Panc1 (cell line): Measurements from ENCODE around the gene WT1. TPM values are rescaled to one million over a fixed set of nuclear protein-coding genes. Genes with fewer than 3 reads are reported as not detected.

ENCODE experiments used
- ATAC-seq: fragments of 200-7000 bp; cut with Tn5 transposase; 2 replicates; pipeline ENCODE4 v1.9.1; 2020; ENCODE audit warnings: mild to moderate bottlenecking, moderate library complexity
- BruUV-seq: library from RNA; stranded (reverse); fragments of 400-500 nt; replicated peaks from 2 replicates; lab custom pipeline; 2021; lab: Mats Ljungman, UMichigan
- CTCF ChIA-PET: fragments of 300-600 bp; sonication (Branson Sonifier 250); formaldehyde crosslinking; loops from one replicate; lab custom pipeline; 2022; ENCODE audit warnings: antibody characterized with exemption; lab: Charles Lee
- POLR2A ChIA-PET: fragments of 300-600 bp; sonication (Branson Sonifier 250); formaldehyde crosslinking; loops from one replicate; lab custom pipeline; 2022; ENCODE audit warnings: antibody characterized with exemption; lab: Charles Lee
- DNase-seq: peaks from one replicate; pipeline ENCODE4 v3.0.0-alpha.2; 2010; ENCODE audit warnings: low read depth, low spot score
- H3K27ac ChIP-seq: 2 replicates; pipeline ENCODE4 v1.5.1; 2011; ENCODE audit warnings: mild to moderate bottlenecking, low read length, inconsistent platforms
- H3K27me3 ChIP-seq: fragments of 200-500 bp; sonication (Bioruptor generic); 2 replicates; pipeline ENCODE4 v1.6.0; 2014; ENCODE audit warnings: low read length, inconsistent platforms; ENCODE audit not compliant: control insufficient read depth, insufficient read depth
- H3K36me3 ChIP-seq: fragments of 200-500 bp; sonication (Bioruptor generic); 2 replicates; pipeline ENCODE4 v1.5.1; 2014; ENCODE audit warnings: inconsistent platforms, mild to moderate bottlenecking, low read length, moderate library complexity; ENCODE audit not compliant: control insufficient read depth, insufficient read depth
- H3K4me1 ChIP-seq: 2 replicates; pipeline ENCODE4 v1.5.1; 2011; ENCODE audit warnings: inconsistent platforms, mild to moderate bottlenecking, low read length, moderate library complexity; ENCODE audit not compliant: control insufficient read depth, insufficient read depth
- H3K4me3 ChIP-seq, 2 experiments: 2 replicates each; pipeline ENCODE4 v1.5.1; 2011 to 2012; ENCODE audit warnings: low read depth in 2 of 2, low read length in 2 of 2, mild to moderate bottlenecking in 2 of 2, inconsistent platforms in 1 of 2, moderate library complexity in 1 of 2
- H3K9me3 ChIP-seq: fragments of 200-500 bp; sonication (Bioruptor generic); 2 replicates; pipeline ENCODE4 v1.5.1; 2014; ENCODE audit warnings: low read depth, mild to moderate bottlenecking, inconsistent platforms, low read length, moderate library complexity; ENCODE audit not compliant: control insufficient read depth, insufficient read depth
- CTCF ChIP-seq: fragments of 450-650 bp; IDR thresholded peaks from 2 replicates; pipeline ENCODE4 v1.5.1; 2017; ENCODE audit warnings: mild to moderate bottlenecking
- POLR2AphosphoS5 ChIP-seq: IDR thresholded peaks from 2 replicates; pipeline ENCODE4 v1.6.1; 2012; ENCODE audit warnings: mild to moderate bottlenecking, low read depth, low read length, moderate library complexity
- REST ChIP-seq, 2 experiments: IDR thresholded peaks; 2 replicates each; pipeline ENCODE4 v1.6.1; 2011 to 2012; ENCODE audit warnings: low read depth in 2 of 2, control low read depth in 1 of 2, low read length in 1 of 2, mild to moderate bottlenecking in 1 of 2, moderate library complexity in 1 of 2; ENCODE audit not compliant: insufficient read depth in 1 of 2
- SIN3A ChIP-seq: IDR thresholded peaks from 2 replicates; pipeline ENCODE4 v1.6.1; 2012; ENCODE audit warnings: low read depth, mild to moderate bottlenecking, low read length, moderate library complexity, borderline replicate concordance; ENCODE audit not compliant: insufficient read depth
- TCF7L2 ChIP-seq: IDR thresholded peaks from 2 replicates; pipeline ENCODE4 v1.6.1; 2011; ENCODE audit warnings: mild to moderate bottlenecking, low read depth, low read length, inconsistent platforms
- in situ Hi-C: cut with HindIII; loops from 2 replicates; pipeline ENCODE4 v1.10.0; 2016; ENCODE audit warnings: low sequenced_read_pairs, low pct_unique_long_range_greater_than_20kb
- intact Hi-C: fragments of 100-400 bp; cut with micrococcal nuclease; formaldehyde crosslinking; loops from one replicate; pipeline ENCODE4 v1.10.0; 2022; ENCODE audit not compliant: unreplicated experiment
- total RNA-seq: library from RNA; stranded (reverse); gene quantifications from one replicate; pipeline ENCODE4 v1.2.1, GENCODE V29; 2021; ENCODE audit not compliant: unreplicated experiment

WT1 gene
- total RNA-seq, 1 experiment from 2014 or later: 15.9 TPM

GRCh38 chr11:32440916-32441315, 5.6 kb upstream of the WT1 start:
- intact Hi-C loops: no loop called here
- BruUV-seq: no TSS peak
- H3K36me3 ChIP-seq: no peaks in the 10 kb centered on the region
- no peaks in the 10 kb centered on the region for H3K27me3 ChIP-seq
- no peaks in the 10 kb centered on the region for H3K9me3 ChIP-seq
- POLR2A ChIA-PET: no interaction called here
- ATAC-seq (no peak), DNase-seq (no peak)
- in situ Hi-C loops: no loop called here
- no peak overlapping the region for H3K27ac ChIP-seq
- CTCF ChIA-PET: no interaction called here
- H3K4me1 ChIP-seq: no peaks in the 10 kb centered on the region; the same call in 1 of the 2 replicates
- no peak for TF ChIP-seq REST (IDR thresholded peaks at IDR 0.05; ENCODE audit: insufficient read depth in 1 of 2, low read depth in 2 of 2, low read length in 1 of 2)
- no peak for TF ChIP-seq POLR2AphosphoS5
- no peak for TF ChIP-seq TCF7L2
- no peak for TF ChIP-seq SIN3A
- TF ChIP-seq CTCF: no peak
- H3K4me3 ChIP-seq: no peak overlapping the region

- BruUV-seq: no TSS peak
- no peaks in the 10 kb centered on the region for H3K27me3 ChIP-seq
- intact Hi-C loops: no loop called here
- in situ Hi-C loops: no loop called here
- DNase-seq (no peak), ATAC-seq (no peak)
- TF ChIP-seq CTCF (no peak), POLR2AphosphoS5 (no peak), SIN3A (no peak), TCF7L2 (no peak), REST (IDR thresholded peaks at IDR 0.05; ENCODE audit: insufficient read depth in 1 of 2, low read depth in 2 of 2, low read length in 1 of 2) (no peak)
- H3K4me3 ChIP-seq: no peak overlapping the region
- H3K9me3 ChIP-seq: no peaks in the 10 kb centered on the region
- no peak overlapping the region for H3K27ac ChIP-seq
- POLR2A ChIA-PET: no interaction called here
- H3K36me3 ChIP-seq: no peaks in the 10 kb centered on the region
- no peaks in the 10 kb centered on the region; the same call in 1 of the 2 replicates for H3K4me1 ChIP-seq
- CTCF ChIA-PET: no interaction called here
Observed at GRCh38 chr11:32440312-32440908, 5.1 kb upstream of the WT1 start.
